ENCODE results near the gene LRBA. TPM values are rescaled to one million over a fixed set of nuclear protein-coding genes. Genes with fewer than 3 reads are reported as not detected.

Gene LRBA
- total RNA-seq, 1 experiment from 2014 or later = 77.4 TPM

GRCh38 chr4:150546286-150546685 lies 468.8 kb downstream of the LRBA start:
- H3K9me2 ChIP-seq (ENCODE audit: insufficient read depth) = no peaks in the 10 kb centered on the region
- no peaks in the 10 kb centered on the region for H3F3A ChIP-seq (ENCODE audit: insufficient read depth, low read depth)
- no peak overlapping the region for H3K27ac ChIP-seq
- no peak overlapping the region for H3K4me2 ChIP-seq
- intact Hi-C loops (cut with micrococcal nuclease; ENCODE audit: unreplicated experiment) = no loop called here
- no peaks in the 10 kb centered on the region for H4K20me1 ChIP-seq (ENCODE audit: insufficient read depth)
- H3K79me2 ChIP-seq (ENCODE audit: low read depth) = no peaks in the 10 kb centered on the region
- BruUV-seq (replicated peaks) = no TSS peak
- POLR2A ChIA-PET (ENCODE audit: unreplicated experiment) = no interaction called here
- H3K36me3 ChIP-seq (ENCODE audit: low read depth) = no peaks in the 10 kb centered on the region
- CTCF ChIA-PET = no interaction called here
- no peak overlapping the region for H3K4me3 ChIP-seq
- no peak overlapping the region for H2AFZ ChIP-seq
- DNase-seq = no peak
- TF ChIP-seq CTCF (conservative IDR thresholded peaks at IDR 0.05) = no peak
- TF ChIP-seq EZH2 (IDR thresholded peaks at IDR 0.05; ENCODE audit: low read depth) = no peak
- H3K4me1 ChIP-seq (replicated peaks; ENCODE audit: insufficient read depth) = no peaks in the 10 kb centered on the region
- no peaks in the 10 kb centered on the region for H3K27me3 ChIP-seq (ENCODE audit: insufficient read depth, low read depth)
- no peaks in the 10 kb centered on the region for H3K9me3 ChIP-seq (ENCODE audit: insufficient read depth, low read depth)

- ChIA-PET CTCF (no interaction called here), POLR2A (ENCODE audit: unreplicated experiment) (interaction anchor here (0.7 kb wide), 1 partner anchor 423 kb away, joined by 4 read pairs; no protein-coding TSS in a partner anchor)
- no peak for DNase-seq
- Histone ChIP-seq H2AFZ (no peak overlapping the region), H3K36me3 (ENCODE audit: low read depth) (no peaks in the 10 kb centered on the region), H3K27me3 (ENCODE audit: insufficient read depth, low read depth) (no peaks in the 10 kb centered on the region), H3K79me2 (ENCODE audit: low read depth) (no peaks in the 10 kb centered on the region), H3K9me3 (ENCODE audit: insufficient read depth, low read depth) (no peaks in the 10 kb centered on the region), H3K9me2 (ENCODE audit: insufficient read depth) (no peaks in the 10 kb centered on the region), H3F3A (ENCODE audit: insufficient read depth, low read depth) (no peaks in the 10 kb centered on the region), H3K4me1 (replicated peaks; ENCODE audit: insufficient read depth) (no peaks in the 10 kb centered on the region), H3K4me3 (no peak overlapping the region), H4K20me1 (ENCODE audit: insufficient read depth) (no peaks in the 10 kb centered on the region), H3K4me2 (no peak overlapping the region), H3K27ac (no peak overlapping the region)
- BruUV-seq (replicated peaks) = no TSS peak
- intact Hi-C loops (cut with micrococcal nuclease; ENCODE audit: unreplicated experiment) = no loop called here
- TF ChIP-seq CTCF (conservative IDR thresholded peaks at IDR 0.05) (no peak), EZH2 (IDR thresholded peaks at IDR 0.05; ENCODE audit: low read depth) (no peak)
Observed at GRCh38 chr4:150543042-150543441, 472.0 kb downstream of the LRBA start.

DNA sequence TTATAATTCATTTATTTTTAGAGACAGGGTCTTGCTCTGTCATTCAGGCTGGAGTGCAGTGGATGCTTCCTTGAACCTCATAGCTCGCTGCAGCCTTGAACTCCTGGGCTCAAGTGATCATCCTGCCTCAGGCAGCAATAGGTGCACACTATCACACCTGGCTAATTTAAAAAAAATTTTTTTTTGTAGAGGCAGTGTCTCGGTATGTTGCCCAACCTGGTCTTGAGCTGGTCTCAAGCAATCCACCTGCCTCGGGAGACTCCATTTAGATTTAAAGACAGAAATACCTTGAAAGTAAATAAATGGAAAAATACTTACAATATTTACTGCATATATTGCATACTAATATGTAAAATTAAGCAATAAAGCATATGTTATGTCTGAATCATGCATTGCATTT lies 473.4 kb downstream of the LRBA start:
- intact Hi-C loops (cut with micrococcal nuclease; ENCODE audit: unreplicated experiment) = no loop called here
- H3K4me1 ChIP-seq (replicated peaks; ENCODE audit: insufficient read depth) = no peaks in the 10 kb centered on the region
- no peaks in the 10 kb centered on the region for H4K20me1 ChIP-seq (ENCODE audit: insufficient read depth)
- no TSS peak for BruUV-seq (replicated peaks)
- H3F3A ChIP-seq (ENCODE audit: insufficient read depth, low read depth) = no peaks in the 10 kb centered on the region
- POLR2A ChIA-PET (ENCODE audit: unreplicated experiment) = no interaction called here
- no peak overlapping the region for H3K4me3 ChIP-seq
- H3K4me2 ChIP-seq = no peak overlapping the region
- DNase-seq = no peak
- no peak for TF ChIP-seq EZH2 (IDR thresholded peaks at IDR 0.05; ENCODE audit: low read depth)
- TF ChIP-seq CTCF (conservative IDR thresholded peaks at IDR 0.05) = no peak
- no peaks in the 10 kb centered on the region for H3K9me3 ChIP-seq (ENCODE audit: insufficient read depth, low read depth)
- H3K27ac ChIP-seq = no peak overlapping the region
- H3K27me3 ChIP-seq (ENCODE audit: insufficient read depth, low read depth) = no peaks in the 10 kb centered on the region
- CTCF ChIA-PET = no interaction called here
- no peaks in the 10 kb centered on the region for H3K36me3 ChIP-seq (ENCODE audit: low read depth)
- no peaks in the 10 kb centered on the region for H3K79me2 ChIP-seq (ENCODE audit: low read depth)
- H3K9me2 ChIP-seq (ENCODE audit: insufficient read depth) = no peaks in the 10 kb centered on the region
- no peak overlapping the region for H2AFZ ChIP-seq

Measured in PC-9 (cell line).